ENCODE results near the gene MGRN1.

Gene MGRN1

DNA sequence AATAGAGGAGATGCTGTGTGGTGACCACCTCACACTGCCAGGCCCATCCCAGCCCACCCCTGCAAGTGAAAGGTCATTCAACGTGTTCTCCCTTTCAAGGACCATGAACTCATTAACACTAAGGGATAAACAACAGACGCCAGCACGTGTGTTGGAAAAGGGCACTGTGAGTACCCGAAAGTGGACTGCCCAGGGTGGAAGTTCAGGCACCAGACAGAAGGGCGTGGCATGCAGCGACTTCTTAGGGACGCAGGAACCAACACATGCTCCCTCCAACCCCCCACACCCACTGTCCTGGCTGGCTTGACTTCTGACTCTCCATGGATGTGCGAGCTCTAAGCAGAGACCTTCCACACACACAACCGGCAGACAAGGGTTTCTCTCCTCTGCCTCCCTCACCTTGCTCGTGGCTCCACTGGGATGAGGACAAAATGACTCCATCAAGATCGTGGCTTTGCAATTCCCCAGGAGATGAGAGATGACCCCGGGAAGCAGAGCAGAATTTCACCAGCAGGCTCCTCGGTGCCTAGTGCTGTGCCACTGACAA is 20.9 kb upstream of the MGRN1 start:
- DNase-seq, result no peak

DNA sequence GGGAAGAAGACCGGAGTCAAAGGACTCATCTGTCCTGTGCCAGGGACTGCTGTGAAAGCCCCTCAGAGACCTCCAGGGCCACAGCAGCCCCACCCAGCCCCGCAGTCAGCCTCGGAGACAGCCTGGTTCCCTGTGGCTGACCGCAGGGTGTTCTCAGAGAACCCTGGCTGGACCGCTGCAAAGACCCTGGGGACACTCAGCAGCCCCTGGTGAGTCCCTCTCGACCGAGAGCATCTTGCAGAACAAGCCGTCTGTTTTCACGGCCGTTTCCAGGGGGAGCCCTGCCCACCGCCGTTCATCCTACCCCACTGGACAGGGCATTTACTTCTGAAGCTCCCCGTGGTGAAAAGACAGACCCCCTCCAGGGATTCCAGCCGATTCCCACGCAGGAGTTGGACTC is 20.2 kb upstream of the MGRN1 start:
- no peak for DNase-seq

DNA sequence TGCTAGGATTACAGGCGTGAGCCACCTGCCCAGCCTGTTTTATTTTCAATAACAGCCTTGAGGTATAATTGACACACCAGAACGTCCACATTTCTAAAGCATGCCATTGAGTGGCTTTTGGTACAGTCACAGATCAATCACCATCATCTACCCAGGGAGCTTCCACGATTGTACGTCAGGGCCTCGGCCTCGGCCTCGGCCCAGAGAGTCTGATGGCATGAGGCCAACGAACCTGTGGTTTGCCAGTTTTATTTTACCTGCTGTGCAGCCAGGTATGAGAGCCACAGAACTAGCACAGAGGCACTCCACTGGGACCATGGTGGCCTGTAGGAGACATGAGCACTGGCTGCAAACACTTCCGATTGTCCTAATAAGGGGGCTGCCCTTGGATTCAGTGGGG is 18.3 kb upstream of the MGRN1 start:
- no peak for DNase-seq

DNA sequence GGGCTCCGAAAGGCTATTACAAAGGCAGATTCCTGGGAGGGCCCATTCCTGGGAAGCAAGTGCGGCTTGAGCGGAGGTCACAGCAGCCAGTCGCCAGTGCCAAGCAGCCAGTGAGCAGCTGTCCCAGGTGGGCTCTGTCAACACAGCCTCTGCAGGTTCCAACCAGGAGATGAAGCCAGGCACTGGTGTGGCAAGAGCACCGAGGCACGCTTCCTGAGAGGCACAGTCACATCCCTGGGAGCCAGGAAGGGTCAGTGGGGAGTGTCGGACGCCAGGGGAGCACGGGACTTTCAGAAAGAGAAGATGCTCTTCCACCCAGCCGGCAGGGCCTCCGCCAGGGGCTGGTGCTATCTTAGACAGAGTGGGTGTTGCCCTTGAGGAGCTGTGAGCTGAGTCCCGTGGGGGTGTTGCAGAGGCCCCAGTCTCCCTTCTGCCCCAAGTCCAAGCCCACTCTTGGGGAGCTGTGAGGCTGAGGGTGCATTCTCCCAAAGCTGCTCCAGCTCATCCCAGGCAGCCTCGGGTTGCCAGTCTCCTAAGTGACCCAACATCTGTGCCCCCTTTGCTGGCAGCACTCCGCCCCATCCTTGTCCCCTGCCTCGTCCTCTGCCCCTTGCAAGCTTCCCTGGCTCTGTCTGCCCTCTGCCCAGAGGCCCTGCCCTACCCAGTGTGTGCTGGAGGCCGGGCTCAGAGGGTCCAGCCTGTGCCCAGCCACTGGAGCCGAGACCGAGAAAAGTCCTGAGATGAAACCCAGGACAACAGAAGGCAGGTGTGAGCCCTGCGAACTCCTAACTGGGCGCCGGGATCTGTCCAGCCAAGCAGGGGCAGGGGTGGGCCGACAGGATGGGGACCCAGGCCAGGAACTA is 16.6 kb upstream of the MGRN1 start:
- DNase-seq, result no peak

DNA sequence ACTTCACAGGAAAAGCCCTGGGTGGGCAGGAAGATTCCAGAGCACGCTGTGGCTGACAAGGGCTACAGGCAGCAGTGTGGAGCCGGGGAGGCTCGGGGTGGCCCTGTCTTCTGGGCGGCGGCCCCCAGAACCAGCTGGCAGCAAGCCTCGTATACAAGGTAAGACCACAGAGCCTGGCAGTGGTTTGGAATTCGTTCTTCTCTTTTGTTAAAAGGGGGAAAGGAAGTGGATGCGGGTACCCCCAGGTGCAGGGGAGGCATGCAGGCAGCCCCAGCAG is 16.0 kb upstream of the MGRN1 start:
- no peak for DNase-seq

DNA sequence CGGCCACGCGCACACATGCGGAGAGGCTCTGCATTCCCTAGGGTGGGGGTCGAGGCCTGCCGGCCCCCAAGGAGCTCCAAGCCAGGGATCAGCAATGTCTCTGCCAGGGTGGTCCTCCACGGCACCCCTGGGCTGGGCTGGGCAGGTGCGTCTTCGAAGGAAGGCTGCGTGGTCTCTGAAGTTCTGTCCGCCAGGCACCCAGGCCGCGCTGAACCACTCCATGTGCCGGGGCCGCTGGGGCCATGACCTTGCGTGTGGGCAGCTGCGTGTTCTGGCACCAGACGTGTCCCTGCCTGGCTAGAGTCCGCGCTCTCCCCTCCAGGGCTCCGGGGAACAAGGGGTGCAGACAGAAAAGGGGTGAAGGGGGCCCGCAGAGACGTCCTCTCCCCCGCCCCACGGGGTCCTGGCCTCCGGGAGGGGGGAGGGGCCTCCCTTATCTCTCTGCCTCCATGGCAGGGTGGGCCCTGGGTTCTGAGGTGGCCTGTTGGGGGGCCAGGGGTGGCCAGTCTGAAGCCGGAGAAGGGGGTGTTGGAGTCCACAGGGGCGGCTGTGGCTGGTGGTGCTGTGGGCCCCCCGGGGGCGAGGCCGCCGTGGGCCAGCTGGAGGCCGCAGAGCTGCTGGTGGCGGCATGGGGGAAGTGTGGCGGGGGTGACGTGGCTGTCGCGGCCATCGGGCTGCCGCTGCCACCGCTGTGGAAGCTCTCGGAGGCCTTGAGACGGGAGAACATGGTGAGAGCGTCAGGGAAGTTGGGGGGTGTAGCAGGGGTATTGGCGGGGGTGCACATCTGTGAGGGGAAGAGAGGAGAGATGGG is 15.2 kb upstream of the MGRN1 start:
- DNase-seq, result no peak

DNA sequence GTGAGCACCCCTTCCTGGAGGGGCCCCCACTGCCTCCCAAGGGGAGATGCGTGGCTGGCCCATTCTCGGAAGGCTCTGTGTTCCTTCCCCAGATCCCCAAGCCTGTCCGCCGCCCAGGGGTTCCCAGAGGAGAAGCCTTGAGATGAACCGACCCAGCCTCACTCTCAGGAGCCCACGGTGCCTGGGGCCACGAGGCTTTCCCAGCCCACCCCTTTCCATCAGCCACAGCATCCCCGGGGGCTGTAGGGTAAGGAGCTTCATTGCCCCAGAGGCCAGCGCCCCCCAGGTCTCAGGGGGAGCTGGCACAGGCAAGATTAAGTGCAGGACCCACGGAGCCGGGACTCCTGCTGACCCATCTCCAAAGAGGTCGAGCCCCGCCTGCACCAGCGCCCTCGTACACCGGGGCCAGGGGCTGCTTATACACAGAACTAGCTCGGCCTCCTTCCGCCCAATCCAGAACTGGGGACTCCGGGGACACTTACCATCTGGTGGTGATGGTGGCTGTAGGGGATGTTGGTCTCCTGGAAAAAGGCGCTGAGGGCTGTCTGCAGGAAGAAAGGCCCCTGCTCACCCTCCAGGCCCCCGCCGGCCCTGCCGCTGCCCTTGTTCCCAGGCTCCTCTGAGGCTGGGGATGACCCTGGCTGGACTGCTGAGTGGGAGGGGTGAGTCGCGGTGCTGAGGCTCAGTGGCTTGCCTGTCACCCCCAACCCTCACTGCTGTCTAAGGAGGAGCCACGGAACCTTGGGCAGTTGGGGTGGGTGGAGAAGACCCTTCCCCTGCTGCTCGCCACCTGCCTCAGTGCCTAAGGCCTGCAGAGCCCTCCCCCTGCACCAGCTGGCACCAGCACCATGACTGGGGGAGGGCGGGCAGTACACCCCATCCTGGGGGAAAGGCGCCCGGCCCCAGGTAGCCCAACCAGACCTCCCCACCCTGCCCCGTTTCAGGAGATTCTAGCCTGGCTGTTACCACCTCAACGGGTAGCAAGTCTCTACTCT is 14.3 kb upstream of the MGRN1 start:
- no peak for DNase-seq

DNA sequence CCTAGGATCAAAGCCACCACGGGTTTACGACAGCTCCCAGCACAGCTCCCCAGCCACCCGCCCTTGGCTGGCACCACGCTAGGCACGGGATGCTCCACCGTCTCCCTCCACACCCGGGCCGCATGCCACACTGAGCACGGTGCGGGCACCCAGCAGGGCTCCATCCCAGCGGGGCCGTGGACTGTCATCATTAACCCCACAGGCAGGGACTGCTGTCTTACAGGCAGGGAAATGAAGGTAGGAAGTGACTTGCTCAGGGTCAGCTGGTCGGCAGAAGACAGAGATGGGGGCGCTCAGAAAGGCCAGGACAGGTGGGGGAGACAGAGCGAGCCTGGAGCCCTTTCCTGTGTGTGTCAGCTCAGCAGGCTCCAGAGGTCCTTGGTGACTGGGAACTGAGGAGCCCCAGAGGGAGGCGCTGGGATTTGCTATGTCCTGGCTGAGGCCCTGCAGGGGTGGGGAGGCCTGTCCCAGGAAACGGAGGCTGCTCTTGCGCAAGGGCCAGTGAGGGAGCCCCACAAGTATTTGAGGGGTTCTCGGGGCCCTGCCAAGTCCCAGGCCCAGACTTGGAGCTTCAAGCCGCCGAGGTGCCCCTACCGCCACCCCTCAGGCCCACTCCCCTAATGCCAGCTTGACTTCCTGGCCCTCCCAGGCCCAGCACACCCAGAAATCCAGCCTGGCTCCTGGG is 13.1 kb upstream of the MGRN1 start:
- DNase-seq, result no peak

DNA sequence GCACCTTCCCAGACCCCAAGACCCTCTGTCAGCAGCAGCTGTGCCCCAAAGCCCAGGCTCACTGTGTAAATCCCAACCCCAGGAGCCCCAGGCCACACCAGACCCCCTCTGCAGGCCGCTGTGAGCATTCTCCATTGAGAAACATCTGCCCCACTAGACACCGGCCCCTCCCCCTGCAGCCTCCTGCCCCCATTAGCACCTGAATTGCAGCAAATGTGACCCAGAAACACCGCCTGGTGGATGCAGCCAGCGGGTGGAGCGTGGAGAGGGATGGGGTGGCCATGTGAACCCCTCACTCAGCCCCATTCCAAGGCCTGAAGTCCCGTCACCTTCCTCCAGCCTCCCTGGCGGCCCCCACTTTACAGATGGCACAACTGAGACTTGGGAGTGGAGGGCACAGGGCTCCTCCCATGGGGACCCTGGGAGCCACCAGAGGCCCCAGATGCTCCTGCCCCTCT is 12.1 kb upstream of the MGRN1 start:
- no peak for DNase-seq

DNA sequence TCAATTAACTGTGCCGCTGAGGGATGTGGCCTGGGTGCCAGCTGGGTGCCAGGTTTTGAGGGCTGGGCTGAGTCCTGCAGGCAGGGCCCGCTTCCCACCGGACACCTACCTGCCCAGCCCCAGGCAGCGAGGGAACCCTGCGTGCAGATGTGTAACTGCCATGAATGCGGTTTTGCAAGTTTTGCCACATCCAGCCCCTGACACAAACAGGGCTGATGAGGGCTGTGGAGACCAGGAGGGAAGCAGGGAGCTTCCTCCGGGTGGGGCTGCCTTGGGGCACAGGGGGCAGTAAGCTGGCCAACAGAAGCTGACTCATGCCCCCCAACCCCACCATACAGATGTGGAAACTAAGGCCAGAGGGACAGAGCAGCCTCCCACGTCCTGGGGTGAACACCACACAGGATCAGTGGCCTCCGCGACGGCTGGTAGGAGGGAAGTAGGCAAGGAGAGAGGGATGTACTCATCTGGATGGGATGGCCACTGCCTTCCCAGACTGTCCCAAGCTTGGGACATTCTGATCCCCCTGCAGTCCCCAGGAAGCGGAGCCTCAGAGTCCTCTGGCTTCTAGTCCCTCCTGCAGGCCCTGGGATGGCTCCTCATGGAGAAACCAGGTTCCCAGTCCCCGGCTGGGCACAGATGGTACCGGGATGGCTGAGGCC is 11.5 kb upstream of the MGRN1 start:
- DNase-seq, result no peak

DNA sequence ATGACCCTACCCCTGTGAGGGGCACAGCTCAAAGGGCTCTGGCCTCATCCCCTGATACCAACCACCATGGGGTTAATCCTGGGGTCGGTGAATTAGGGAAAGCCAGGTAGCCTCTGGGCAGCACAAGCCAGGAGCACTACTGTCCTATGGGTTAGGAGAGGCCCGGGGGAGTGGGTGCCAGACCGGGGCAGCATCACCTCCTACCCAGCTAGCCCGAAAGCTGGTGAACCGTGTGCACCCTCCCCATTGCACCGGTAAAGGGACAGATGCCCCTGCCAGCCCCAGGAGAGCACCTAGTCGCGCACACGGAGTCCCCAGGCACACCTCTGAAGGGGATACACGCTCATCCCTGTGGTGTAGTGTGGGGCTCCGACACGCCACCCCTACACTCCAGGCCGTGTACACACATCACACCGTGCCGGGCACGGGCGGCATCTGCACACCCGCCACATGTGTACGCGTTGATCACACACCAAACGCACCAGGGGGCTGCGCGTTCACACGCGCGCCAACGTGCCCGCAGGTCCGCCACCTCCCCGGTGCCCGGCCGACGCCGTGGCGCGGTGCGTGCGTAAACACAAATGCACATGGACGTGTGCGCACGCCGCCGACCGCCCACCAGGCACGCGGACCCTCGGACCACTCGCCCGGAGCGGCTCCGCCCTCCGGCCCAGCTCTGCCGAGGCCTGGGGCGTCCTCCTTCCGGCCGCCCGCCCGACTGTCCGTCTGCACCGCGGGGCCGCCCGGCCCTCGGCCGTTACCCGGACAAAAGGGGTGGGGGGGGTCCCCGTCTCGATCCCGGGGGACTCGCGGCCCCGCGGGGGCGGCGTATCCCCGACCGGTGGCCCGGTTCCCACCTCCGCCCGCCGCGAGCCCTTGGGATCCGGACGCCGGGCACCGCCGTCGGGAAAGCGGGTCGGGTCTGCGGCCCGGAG is 10.7 kb upstream of the MGRN1 start:
- peak in 10 of 51 donors; percentile 4 to 51 (median 22) for DNase-seq

DNA sequence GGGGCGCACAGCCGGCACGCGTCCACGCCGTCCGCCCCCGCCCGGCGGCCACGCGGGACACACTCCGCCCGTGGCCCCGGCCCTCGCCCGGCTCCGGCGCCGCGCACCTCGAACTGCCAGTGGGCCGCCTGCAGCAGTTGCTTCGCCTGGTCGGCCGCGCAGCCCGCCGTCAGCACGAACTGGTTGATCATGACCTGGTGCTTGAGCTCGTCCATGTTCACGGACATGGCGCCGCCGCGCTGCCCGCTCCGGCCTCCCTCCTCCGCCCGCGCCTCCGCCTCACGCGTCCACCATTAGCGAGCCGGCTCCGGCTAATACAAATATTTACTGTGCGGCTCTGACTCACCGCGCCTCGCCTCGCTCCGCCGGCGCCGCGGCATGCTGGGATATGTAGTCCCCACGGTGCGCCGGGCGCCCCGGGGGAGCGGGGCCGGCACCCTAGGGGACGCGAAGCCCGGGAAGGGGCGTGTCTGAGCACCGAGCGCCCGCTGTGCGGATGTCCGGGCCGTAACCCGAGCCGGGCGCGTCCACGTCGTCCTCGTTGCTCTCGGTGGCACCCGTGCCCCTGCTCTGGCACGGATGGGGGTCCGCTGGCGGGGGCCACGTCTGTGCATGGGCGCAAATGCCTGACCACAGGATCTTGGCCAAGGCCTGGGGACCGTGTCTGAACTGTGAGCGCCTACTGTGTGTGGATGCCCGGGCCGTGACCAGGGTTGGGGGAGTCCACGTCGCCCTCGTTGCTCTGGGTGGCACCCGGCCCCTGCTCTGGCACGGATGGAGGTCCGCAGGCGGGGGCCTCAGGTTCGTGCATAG is 9.8 kb upstream of the MGRN1 start, which contains the start of gene UBALD1:
Gene UBALD1 (minus strand): TSS at position 318 of the 813 bp plus-strand sequence. CDS start 91 bp downstream, at position 227.
- DNase-seq, result peak; percentile 17 to 87 (median 72)

DNA sequence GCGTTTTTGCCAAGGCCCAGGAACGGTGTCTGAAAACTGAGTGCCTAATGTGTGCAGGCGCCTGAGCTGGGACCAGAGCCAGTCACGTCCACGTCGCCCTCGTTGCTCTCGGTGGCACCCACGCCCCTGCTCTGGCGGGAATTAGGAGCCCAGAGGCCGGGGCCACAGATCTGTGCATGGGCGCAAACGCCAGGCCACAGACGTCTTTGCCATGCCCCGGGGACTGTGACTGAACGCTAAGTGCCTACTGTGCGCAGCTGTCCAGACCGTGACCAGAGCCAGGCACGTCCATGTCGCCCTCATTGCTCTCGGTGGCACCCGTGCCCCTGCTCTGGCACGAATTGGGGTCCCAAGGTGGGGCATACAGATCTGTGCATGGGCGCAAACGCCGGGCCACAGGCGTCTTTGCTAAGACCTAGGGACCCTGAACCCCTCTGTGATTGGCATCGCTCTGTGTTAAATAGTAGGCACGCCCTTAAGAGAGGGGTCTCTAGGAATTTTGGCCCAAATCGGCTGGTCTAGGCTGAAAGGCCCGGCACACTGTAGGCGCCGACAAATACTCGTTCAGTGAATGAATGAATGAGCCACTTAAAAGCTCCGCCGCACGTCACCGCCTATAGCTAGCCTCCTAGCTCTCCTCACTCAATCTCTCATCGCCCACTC is 9.1 kb upstream of the MGRN1 start:
- peak in 4 of 51 donors; percentile 43 to 59 (median 50) for DNase-seq

DNA sequence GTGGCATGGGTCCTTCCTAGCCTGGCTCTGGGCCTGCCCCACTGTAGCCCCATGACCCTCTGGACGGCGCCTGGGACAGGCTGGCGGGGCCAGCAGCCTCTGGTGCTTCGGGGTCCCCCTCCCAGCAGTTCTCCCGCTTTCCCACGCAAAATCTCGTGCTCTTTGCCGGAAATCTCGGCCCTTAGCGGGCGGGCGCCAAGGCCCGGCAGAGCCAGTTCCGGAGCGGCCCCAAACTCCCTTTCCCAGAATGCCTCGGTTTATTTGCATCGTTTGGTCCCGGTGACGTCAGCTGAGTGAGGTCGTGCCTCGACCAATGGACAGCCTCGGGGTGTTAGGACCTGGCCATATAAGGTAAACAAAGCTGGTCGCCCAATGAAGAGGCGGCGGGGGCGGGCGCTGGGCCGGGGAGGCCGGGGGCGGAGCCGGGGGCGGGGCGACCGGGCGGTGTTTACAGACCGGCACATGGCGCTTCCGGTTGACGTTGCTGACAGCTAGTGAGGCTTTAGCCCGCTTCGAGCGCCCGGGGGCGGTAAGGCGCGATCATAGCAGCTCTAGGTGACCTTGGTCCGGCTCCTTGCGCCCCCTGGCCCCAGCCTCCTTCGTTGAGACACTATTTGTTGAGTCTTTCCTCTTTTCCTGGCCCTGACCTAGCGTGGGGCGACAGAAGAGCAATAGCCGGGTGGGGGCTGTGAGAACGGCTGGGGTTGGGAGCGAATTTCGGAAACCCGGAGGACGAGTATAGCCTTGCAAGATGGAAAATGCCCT is 8.4 kb upstream of the MGRN1 start:
- peak; percentile 85 to 100 (median 99) for DNase-seq

DNA sequence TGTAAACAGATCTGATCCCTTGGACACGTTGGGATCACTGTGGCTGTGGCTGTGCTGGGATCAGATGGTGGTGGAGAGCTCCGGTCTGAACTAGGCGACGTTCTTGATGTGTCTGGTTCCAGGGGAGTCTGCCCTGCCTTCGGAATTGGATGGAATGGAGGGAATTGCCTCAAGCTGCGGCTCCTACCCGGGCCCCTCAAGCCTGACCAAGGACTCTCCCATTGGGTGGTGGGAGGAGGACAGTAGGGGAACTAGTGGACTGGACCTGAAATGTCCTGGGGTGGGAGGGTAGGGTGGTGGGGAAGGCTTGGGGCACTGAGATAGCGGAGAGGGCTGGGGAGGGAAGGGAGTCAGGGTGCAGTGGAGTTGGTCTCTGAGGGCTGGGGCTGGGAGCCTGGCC is 6.7 kb upstream of the MGRN1 start:
- DNase-seq, result no peak

DNA sequence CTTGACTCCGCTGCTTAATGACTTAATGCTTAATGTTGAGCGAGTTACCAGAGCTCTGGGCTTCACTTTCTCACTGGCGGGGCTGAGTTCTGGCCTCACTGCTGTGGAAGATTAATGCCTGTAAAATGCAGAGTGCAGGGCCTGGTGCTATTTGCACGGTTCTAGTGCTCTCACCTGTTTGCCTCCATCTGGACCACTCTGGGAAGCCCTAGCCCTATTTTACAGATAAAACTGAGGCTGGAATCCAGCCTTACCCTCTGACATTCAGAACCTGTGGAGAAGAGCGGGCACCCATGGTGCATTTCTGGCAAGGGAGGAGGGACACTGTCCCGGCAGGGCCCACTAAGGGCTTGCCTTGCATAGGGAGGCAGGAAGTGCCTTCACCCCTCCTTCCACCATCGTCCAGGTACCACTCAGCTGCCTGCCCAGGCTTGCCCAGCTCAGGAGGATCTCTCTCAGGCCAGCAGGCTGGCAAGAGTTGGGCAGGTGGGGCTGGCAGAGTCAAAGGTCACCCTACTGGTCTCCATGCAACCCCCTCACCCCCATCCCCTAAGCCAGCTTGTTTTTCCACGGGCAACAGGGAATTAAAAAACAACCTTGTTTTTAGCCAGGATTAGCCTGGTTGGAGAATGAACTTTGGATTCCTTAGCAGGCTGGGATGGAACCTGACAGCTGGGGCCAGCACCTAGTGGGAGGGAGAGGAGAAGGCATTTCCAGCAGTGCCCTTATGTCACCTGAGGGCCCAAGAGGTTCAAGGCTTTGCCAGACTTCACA is 5.8 kb upstream of the MGRN1 start:
- no peak for DNase-seq
